ENCODE measurements around the gene RNF144A. TPM values are rescaled to one million over a fixed set of nuclear protein-coding genes. Genes with fewer than 3 reads are reported as not detected.

The RNF144A gene
- total RNA-seq, 1 experiment from 2014 or later = 13.4 TPM

GRCh38 chr2:7027956-7028655 is 110.9 kb downstream of the RNF144A start:
- DNase-seq (ENCODE audit: low spot score) = no peak
- in situ Hi-C loops (cut with HindIII; ENCODE audit: low sequenced_read_pairs) = no loop called here

- in situ Hi-C loops (cut with HindIII; ENCODE audit: low sequenced_read_pairs) = no loop called here
- no peak for DNase-seq (ENCODE audit: low spot score)
Observed at GRCh38 chr2:7028846-7029245, 111.6 kb downstream of the RNF144A start.

GRCh38 chr2:7029291-7030059 is 112.3 kb downstream of the RNF144A start:
- in situ Hi-C loops (cut with HindIII; ENCODE audit: low sequenced_read_pairs) = no loop called here
- no peak for DNase-seq (ENCODE audit: low spot score)

- no peak for DNase-seq (ENCODE audit: low spot score)
- in situ Hi-C loops (cut with HindIII; ENCODE audit: low sequenced_read_pairs) = no loop called here
Observed at GRCh38 chr2:7030810-7031209, 113.6 kb downstream of the RNF144A start.

- in situ Hi-C loops (cut with HindIII; ENCODE audit: low sequenced_read_pairs) = no loop called here
- peak; percentile 98 for DNase-seq (ENCODE audit: low spot score)
Observed at GRCh38 chr2:7031547-7032245, 114.5 kb downstream of the RNF144A start.

- DNase-seq (ENCODE audit: low spot score) = peak; percentile 41
- in situ Hi-C loops (cut with HindIII; ENCODE audit: low sequenced_read_pairs) = no loop called here
Observed at GRCh38 chr2:7032371-7032770, 115.2 kb downstream of the RNF144A start.

- in situ Hi-C loops (cut with HindIII; ENCODE audit: low sequenced_read_pairs) = no loop called here
- DNase-seq (ENCODE audit: low spot score) = peak; percentile 39
Observed at GRCh38 chr2:7033136-7033960, 116.1 kb downstream of the RNF144A start.

GRCh38 chr2:7034303-7034702 is 117.1 kb downstream of the RNF144A start:
- in situ Hi-C loops (cut with HindIII; ENCODE audit: low sequenced_read_pairs) = no loop called here
- peak; percentile 76 for DNase-seq (ENCODE audit: low spot score)

GRCh38 chr2:7035884-7036283 is 118.7 kb downstream of the RNF144A start:
- peak; percentile 72 for DNase-seq (ENCODE audit: low spot score)
- in situ Hi-C loops (cut with HindIII; ENCODE audit: low sequenced_read_pairs) = no loop called here

- in situ Hi-C loops (cut with HindIII; ENCODE audit: low sequenced_read_pairs) = no loop called here
- peak; percentile 80 for DNase-seq (ENCODE audit: low spot score)
Observed at GRCh38 chr2:7037340-7038333, 120.4 kb downstream of the RNF144A start.

- no peak for DNase-seq (ENCODE audit: low spot score)
- in situ Hi-C loops (cut with HindIII; ENCODE audit: low sequenced_read_pairs) = no loop called here
Observed at GRCh38 chr2:7040547-7040946, 123.3 kb downstream of the RNF144A start.

GRCh38 chr2:7041421-7041820 is 124.2 kb downstream of the RNF144A start:
- in situ Hi-C loops (cut with HindIII; ENCODE audit: low sequenced_read_pairs) = no loop called here

GRCh38 chr2:7043690-7044089 is 126.5 kb downstream of the RNF144A start:
- DNase-seq (ENCODE audit: low spot score) = no peak
- in situ Hi-C loops (cut with HindIII; ENCODE audit: low sequenced_read_pairs) = no loop called here

More at GRCh38 chr2:7041421-7041820, 124.2 kb downstream of the RNF144A start:
- DNase-seq (ENCODE audit: low spot score) = peak; percentile 42

- peak; percentile 86 for DNase-seq (ENCODE audit: low spot score)
- in situ Hi-C loops (cut with HindIII; ENCODE audit: low sequenced_read_pairs) = no loop called here
Observed at GRCh38 chr2:7044253-7045250, 127.3 kb downstream of the RNF144A start.

GRCh38 chr2:7045601-7046590 is 128.7 kb downstream of the RNF144A start:
- in situ Hi-C loops (cut with HindIII; ENCODE audit: low sequenced_read_pairs) = no loop called here
- DNase-seq (ENCODE audit: low spot score) = peak; percentile 37

- no peak for DNase-seq (ENCODE audit: low spot score)
- in situ Hi-C loops (cut with HindIII; ENCODE audit: low sequenced_read_pairs) = no loop called here
Observed at GRCh38 chr2:7047661-7048060, 130.4 kb downstream of the RNF144A start.
